ENCODE results near the gene RMND5B.

The RMND5B gene

GRCh38 chr5:178170455-178170854 is 39.6 kb downstream of the RMND5B start:
- Histone ChIP-seq H3K9me2 (replicated peaks; ENCODE audit: control insufficient read depth, low read length) (no peaks in the 10 kb centered on the region), H3K27me3 (ENCODE audit: control insufficient read depth, low read length) (no peaks in the 10 kb centered on the region), H3K36me3 (ENCODE audit: control insufficient read depth, low read length) (no peaks in the 10 kb centered on the region), H3K4me1 (ENCODE audit: control insufficient read depth, low read length) (peaks cover 11% of the 10 kb centered on the region), H3F3A (ENCODE audit: control insufficient read depth, insufficient read depth) (0 out of 2 replicates have a peak, but pooled peaks cover 7% of the 10 kb centered on the region), H4K20me1 (ENCODE audit: control insufficient read depth, insufficient read depth, low read depth, low read length) (no peaks in the 10 kb centered on the region), H3K79me2 (ENCODE audit: control insufficient read depth, low read length) (no peaks in the 10 kb centered on the region), H3K4me3 (ENCODE audit: low read length) (no peak overlapping the region), H3K4me2 (ENCODE audit: low read length) (no peak overlapping the region), H3K27ac (ENCODE audit: low read depth, low read length) (no peak overlapping the region), H3K9me3 (ENCODE audit: control insufficient read depth, insufficient read depth, low read length) (no peaks in the 10 kb centered on the region)
- no peak for TF ChIP-seq EZH2phosphoT487 (IDR thresholded peaks at IDR 0.05; ENCODE audit: borderline replicate concordance, low read length)
- no peak for TF ChIP-seq CTCF (IDR thresholded peaks at IDR 0.05; ENCODE audit: low read depth, low read length, poor library complexity, severe bottlenecking)

- 0 out of 2 replicates have a peak, but pooled peaks cover 2% of the 10 kb centered on the region for H3F3A ChIP-seq (ENCODE audit: control insufficient read depth, insufficient read depth)
- H3K27ac ChIP-seq (ENCODE audit: low read depth, low read length) = no peak overlapping the region
- no peaks in the 10 kb centered on the region for H3K9me2 ChIP-seq (replicated peaks; ENCODE audit: control insufficient read depth, low read length)
- H3K9me3 ChIP-seq (ENCODE audit: control insufficient read depth, insufficient read depth, low read length) = no peaks in the 10 kb centered on the region
- no peaks in the 10 kb centered on the region for H3K36me3 ChIP-seq (ENCODE audit: control insufficient read depth, low read length)
- no peaks in the 10 kb centered on the region for H3K27me3 ChIP-seq (ENCODE audit: control insufficient read depth, low read length)
- H3K4me1 ChIP-seq (ENCODE audit: control insufficient read depth, low read length) = no peaks in the 10 kb centered on the region
- H4K20me1 ChIP-seq (ENCODE audit: control insufficient read depth, insufficient read depth, low read depth, low read length) = no peaks in the 10 kb centered on the region
- no peaks in the 10 kb centered on the region for H3K79me2 ChIP-seq (ENCODE audit: control insufficient read depth, low read length)
- H3K4me2 ChIP-seq (ENCODE audit: low read length) = no peak overlapping the region
- H3K4me3 ChIP-seq (ENCODE audit: low read length) = no peak overlapping the region
- TF ChIP-seq CTCF (IDR thresholded peaks at IDR 0.05; ENCODE audit: low read depth, low read length, poor library complexity, severe bottlenecking) = no peak
- no peak for TF ChIP-seq EZH2phosphoT487 (IDR thresholded peaks at IDR 0.05; ENCODE audit: borderline replicate concordance, low read length)
These were observed 43.6 kb downstream of the RMND5B start for GRCh38 chr5:178174456-178174855.

GRCh38 chr5:178176791-178177190 is 46.0 kb downstream of the RMND5B start:
- H3K4me1 ChIP-seq (ENCODE audit: control insufficient read depth, low read length) = peaks cover 5% of the 10 kb centered on the region
- H3K4me2 ChIP-seq (ENCODE audit: low read length) = no peak overlapping the region
- H3K9me2 ChIP-seq (replicated peaks; ENCODE audit: control insufficient read depth, low read length) = no peaks in the 10 kb centered on the region
- no peaks in the 10 kb centered on the region for H3K79me2 ChIP-seq (ENCODE audit: control insufficient read depth, low read length)
- no peaks in the 10 kb centered on the region for H4K20me1 ChIP-seq (ENCODE audit: control insufficient read depth, insufficient read depth, low read depth, low read length)
- no peak overlapping the region for H3K27ac ChIP-seq (ENCODE audit: low read depth, low read length)
- no peak overlapping the region for H3K4me3 ChIP-seq (ENCODE audit: low read length)
- 0 out of 2 replicates have a peak, but pooled peaks cover 2% of the 10 kb centered on the region for H3F3A ChIP-seq (ENCODE audit: control insufficient read depth, insufficient read depth)
- no peaks in the 10 kb centered on the region for H3K9me3 ChIP-seq (ENCODE audit: control insufficient read depth, insufficient read depth, low read length)
- TF ChIP-seq EZH2phosphoT487 (IDR thresholded peaks at IDR 0.05; ENCODE audit: borderline replicate concordance, low read length) = no peak
- no peak for TF ChIP-seq CTCF (IDR thresholded peaks at IDR 0.05; ENCODE audit: low read depth, low read length, poor library complexity, severe bottlenecking)
- H3K36me3 ChIP-seq (ENCODE audit: control insufficient read depth, low read length) = no peaks in the 10 kb centered on the region
- no peaks in the 10 kb centered on the region for H3K27me3 ChIP-seq (ENCODE audit: control insufficient read depth, low read length)

Measured in DOHH2 (cell line).